ENCODE results near the gene APOE.
"Not testable (repeated sequence)": the region's sequence is repeated elsewhere in the genome, so short reads cannot be mapped to it uniquely, and the experiment has no call there.

Gene APOE

DNA sequence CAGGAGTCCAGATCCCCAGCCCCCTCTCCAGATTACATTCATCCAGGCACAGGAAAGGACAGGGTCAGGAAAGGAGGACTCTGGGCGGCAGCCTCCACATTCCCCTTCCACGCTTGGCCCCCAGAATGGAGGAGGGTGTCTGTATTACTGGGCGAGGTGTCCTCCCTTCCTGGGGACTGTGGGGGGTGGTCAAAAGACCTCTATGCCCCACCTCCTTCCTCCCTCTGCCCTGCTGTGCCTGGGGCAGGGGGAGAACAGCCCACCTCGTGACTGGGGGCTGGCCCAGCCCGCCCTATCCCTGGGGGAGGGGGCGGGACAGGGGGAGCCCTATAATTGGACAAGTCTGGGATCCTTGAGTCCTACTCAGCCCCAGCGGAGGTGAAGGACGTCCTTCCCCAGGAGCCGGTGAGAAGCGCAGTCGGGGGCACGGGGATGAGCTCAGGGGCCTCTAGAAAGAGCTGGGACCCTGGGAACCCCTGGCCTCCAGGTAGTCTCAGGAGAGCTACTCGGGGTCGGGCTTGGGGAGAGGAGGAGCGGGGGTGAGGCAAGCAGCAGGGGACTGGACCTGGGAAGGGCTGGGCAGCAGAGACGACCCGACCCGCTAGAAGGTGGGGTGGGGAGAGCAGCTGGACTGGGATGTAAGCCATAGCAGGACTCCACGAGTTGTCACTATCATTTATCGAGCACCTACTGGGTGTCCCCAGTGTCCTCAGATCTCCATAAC is at the start of gene APOE:
Gene APOE (plus strand): TSS at position 360 of the 724 bp plus-strand sequence. CDS start 829 bp downstream, outside the sequence.
- DNase-seq: no peak

DNA sequence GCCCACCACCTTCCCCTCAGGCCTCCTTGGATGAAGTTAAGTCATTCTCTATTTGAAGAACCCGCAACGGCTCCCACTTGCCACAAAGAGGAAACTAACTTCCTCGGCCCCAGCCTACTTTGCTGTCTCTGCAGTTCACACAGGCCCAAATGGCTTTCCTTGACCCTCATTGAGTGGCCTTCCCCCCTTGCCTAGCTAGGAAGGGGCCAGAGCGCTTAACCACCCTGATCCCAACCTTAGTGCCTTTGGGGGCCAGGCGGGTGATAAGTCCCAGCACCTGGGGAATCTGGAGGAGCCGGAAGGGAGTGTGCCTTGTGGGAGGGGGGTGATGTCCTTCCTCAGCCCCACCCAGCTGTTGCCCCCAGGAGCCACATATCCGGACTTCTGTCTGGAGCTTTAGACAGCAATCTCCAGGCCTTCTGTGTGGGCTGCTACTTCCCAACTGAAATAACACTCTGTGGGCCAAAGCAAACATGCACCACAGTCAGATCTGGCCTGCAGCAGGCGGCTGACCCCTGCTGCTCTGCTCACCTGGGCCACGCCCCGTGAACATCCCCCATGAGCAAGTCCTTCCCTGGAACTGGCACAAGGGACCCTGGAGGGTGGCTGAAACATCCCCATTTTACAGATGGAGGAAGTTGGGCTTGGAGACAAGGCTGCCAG is 49.0 kb upstream of the APOE start:
- no peak for DNase-seq

DNA sequence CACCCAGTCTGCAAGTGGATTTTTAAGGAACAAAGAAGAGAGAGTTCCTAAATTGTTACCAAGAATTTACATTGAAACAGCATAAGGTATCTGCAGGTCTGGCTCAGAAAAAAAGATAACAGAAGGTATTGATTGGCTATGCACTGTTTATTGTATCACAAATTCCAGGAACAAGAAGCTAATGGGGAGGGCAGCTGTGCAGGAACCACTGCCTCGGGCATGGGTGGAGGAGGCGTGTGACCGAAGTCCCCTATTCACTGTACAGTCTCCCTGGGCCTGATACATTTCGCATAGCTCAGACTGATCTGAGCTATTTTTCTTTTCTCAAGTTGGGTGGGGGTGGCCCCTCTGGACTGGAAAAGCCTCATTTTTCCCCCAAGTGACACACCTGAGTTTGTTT is 47.8 kb upstream of the APOE start:
- DNase-seq: no peak

DNA sequence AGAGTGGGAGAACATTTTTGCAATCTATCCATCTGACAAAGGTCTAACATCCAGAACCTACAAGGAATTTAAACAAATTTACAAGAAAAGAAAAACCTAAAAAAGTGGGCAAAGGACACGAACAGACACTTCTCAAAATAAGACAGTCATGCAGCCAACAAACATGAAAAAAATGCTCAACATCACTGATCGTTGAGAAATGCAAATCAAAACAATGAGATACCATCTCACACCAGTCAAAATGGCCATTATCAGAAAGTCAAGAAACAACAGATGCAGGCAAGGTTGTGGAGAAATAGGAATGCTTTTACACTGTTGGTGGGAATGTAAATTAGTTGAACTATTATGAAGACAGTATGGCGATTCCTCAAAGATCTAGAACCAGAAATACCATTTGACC is 44.0 kb upstream of the APOE start:
- not testable (repeated sequence) for DNase-seq

- no peak for DNase-seq
Observed at GRCh38 chr19:44863990-44864389, 41.6 kb upstream of the APOE start.

DNA sequence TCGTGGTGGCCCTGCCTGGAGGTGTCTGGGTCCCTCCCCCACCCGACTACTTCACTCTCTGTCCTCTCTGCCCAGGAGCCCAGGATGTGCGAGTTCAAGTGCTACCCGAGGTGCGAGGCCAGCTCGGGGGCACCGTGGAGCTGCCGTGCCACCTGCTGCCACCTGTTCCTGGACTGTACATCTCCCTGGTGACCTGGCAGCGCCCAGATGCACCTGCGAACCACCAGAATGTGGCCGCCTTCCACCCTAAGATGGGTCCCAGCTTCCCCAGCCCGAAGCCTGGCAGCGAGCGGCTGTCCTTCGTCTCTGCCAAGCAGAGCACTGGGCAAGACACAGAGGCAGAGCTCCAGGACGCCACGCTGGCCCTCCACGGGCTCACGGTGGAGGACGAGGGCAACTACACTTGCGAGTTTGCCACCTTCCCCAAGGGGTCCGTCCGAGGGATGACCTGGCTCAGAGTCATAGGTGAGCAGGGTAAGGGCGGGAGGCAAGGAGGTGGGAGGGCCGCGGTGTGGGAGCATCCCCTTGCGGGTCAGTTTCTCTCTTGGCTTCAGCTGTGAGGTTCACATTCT is 40.3 kb upstream of the APOE start:
- no peak for DNase-seq

DNA sequence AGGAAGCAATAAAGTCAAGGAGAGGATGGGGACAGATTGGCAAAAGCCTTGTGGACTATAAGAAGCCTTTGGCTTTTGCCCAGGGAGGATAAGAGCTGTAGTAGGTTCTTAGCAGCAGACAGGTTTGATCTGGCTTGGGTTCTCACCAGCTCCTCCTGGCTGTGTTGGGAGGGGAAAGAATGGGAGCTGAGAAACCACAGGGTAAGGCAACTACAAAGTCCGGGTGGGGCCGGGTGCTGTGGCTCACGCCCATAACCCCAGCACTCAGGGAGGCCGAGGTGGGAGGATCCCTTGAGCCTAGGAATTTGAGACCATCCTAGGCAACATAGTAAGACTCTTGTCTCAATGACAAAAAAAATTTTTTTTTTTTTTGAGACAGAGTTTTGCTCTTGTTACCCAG is 38.9 kb upstream of the APOE start:
- DNase-seq: no peak

DNA sequence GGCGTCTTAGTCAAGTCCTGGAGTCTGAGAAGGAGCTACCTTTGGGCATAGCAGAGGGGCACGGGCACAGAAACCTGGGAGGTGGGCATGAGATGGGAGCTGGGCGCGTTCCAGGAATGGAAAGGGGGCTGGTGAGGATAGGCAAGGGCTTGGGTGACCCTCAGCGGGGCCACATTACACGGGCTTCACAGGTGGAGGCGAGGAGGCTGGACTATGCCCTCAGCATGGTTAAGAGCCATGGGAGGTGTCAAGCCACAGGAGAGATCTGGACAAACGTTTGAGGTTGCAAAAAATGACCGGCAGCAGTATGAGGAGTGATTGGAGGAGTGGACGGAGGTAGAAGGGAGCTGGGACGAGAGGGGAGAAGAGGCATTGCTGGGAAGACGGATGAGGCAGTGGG is 38.0 kb upstream of the APOE start:
- DNase-seq: no peak

DNA sequence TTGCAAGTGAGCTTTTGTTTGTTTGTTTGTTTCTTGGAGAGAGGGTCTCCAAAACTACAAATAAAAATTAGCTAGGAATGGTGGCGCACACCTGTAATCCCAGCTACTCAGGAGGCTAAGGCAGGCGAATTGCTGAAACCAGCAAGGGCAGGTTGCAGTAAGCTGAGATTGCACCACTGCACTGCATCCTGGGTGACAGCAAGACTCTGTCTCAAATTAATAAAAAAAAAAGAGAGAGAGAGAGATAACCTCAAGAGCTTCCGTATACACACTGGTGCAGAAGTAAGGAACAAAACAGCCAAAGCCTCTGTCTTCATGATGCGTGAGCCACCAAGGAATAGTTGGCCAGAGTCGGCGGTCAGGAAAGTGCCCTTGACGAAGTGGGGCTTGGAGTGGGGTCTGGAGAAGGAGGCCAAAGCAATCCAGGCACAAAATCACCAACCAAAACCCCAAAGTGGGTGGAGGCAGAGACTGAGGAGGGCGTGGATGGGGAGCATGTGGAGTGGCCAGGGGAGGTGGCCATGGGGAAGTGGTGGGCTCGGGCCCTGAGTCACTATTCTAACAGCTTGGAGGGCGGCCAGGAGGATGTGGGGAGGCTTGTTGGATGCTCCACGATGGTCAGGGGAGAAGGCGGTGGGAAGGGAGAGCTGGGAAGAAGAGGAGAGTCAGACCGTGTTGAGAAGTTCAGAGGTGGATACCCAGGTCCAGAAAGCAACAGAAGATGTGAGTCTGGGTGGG is 35.7 kb upstream of the APOE start:
- DNase-seq: no peak

DNA sequence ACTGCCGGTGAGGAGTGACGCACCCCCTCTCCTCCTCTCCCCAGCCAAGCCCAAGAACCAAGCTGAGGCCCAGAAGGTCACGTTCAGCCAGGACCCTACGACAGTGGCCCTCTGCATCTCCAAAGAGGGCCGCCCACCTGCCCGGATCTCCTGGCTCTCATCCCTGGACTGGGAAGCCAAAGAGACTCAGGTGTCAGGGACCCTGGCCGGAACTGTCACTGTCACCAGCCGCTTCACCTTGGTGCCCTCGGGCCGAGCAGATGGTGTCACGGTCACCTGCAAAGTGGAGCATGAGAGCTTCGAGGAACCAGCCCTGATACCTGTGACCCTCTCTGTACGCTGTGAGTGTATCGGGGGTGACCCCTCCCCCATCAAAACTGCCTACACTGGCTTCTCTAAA is 33.8 kb upstream of the APOE start:
- no peak for DNase-seq

DNA sequence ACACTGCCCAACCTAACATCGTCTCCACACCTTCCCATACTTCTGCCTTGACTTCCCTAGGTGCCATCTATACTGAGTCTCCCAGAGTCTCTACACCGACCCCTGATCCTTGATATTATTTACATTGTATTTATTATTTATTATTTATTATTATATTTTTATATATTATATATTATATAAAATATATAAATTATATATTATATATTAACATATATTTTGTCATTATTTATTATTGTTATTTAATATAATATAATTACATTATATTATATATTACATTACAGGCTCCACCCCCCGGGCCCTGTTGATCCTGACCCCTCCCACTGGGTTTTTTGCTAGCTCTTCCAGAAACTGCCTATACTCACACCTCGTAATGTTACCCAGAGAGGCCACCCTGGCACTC is 32.9 kb upstream of the APOE start:
- DNase-seq: no peak

- DNase-seq: no peak
Observed at GRCh38 chr19:44874317-44874716, 31.3 kb upstream of the APOE start.

- DNase-seq: no peak
Observed at GRCh38 chr19:44875666-44876451, 29.7 kb upstream of the APOE start.

DNA sequence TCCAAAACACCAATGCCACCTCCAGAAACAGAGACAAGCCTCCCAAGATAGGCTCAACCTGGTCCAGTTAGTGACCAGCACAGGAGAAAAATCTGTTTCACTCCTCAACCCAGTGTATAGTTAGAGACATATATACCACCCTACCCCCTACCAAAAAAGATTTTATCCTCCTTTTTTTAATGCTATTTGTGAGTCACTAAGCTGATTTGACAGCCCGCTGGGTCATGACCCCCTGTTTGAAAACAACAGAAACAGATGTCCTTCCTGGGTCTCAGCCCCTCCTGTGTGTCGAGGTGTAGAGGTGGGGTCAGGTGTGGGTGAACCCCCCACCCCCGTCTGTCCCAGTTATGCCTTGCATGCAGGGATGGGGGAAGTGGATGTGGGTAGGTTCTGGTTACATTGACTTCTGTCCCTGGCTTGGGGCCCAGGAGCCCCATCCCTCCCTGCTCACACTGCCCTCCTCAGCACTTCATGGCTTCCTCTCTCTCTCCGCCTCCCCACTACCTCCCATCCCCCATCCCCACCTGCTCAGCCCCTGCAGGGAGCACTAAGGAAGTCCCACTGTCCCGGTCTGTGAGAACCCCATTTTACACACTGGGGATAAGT is 28.6 kb upstream of the APOE start:
- no peak for DNase-seq

DNA sequence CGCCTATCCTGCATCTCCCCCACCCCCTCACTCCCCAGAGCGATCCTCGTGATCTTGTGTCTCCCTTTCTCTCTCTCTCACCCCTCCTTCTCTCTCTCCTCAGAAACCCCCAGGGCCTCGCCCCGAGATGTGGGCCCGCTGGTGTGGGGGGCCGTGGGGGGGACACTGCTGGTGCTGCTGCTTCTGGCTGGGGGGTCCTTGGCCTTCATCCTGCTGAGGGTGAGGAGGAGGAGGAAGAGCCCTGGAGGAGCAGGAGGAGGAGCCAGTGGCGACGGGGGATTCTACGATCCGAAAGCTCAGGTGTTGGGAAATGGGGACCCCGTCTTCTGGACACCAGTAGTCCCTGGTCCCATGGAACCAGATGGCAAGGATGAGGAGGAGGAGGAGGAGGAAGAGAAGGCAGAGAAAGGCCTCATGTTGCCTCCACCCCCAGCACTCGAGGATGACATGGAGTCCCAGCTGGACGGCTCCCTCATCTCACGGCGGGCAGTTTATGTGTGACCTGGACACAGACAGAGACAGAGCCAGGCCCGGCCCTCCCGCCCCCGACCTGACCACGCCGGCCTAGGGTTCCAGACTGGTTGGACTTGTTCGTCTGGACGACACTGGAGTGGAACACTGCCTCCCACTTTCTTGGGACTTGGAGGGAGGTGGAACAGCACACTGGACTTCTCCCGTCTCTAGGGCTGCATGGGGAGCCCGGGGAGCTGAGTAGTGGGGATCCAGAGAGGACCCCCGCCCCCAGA is 27.3 kb upstream of the APOE start:
- no peak for DNase-seq

GRCh38 chr19:44879309-44880065 is 26.1 kb upstream of the APOE start:
- DNase-seq: no peak

DNA sequence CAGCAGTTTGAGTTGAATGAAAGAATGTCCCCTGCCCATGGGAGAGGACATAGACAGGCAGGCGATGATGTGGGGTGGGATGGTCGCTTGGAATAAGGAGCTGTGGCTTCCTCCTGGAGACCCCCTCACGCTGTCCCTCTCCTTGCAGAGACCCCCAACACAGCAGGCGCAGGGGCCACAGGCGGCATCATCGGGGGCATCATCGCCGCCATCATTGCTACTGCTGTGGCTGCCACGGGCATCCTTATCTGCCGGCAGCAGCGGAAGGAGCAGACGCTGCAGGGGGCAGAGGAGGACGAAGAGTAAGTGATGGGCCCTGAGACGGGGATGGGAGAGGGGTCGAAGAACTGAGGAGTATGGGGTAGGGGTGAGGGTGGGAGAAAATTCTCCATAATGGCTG is 23.5 kb upstream of the APOE start:
- DNase-seq: no peak

DNA sequence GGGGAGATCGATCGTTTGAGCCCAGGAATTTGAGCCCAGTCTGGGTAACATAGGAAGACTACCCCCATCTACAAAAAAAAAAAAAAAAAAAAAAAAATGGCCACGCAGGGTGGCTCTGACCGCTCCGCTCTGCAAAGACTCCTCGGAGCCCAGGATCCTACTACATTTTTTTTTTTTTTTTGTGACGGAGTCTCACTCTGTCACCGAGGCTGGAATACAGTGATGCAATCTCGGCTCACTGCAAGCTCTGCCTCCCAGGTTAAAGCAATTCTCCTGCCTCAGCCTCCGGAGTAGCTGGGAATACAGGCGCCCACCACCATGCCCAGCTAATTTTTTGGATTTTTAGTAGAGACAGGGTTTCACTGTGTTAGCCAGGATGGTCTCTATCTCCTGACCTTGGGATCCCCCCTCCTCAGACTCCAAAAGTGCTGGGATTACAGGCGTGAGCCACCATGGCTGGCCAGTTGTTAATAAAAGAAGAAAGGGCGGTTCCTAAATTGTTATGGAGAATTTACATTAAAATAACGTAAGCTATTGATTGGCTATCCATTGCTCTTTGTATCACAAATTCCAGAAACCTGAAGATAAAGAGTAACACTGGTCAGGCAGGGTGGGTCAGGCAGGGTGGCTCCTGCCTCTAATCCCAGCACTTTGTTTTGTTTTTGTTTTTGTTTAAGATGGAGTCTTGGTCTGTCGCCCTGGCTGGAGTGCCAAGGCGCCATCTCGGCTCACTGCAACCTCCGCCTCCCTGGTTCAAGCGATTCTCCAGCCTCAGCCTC is 22.8 kb upstream of the APOE start:
- not testable (repeated sequence) for DNase-seq

DNA sequence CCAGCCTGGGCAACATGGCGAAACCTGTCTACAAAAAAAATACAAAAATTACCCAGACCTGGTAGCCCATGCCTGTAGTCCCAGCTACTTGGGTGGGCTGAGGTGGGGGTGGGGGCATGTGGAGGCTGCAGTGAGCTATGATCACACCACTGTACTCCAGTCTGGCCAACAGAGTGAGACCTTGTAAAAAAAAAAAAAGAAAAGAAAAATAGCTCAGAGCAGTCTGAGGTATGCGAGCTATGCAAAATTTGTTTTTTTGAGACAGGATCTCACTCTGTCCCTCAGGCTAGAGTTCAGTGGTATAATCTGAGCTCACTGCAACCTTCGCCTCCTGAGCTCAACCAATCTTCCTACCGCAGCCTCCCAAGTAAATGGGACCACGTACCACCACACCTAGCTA is 21.7 kb upstream of the APOE start:
- DNase-seq: no peak

DNA sequence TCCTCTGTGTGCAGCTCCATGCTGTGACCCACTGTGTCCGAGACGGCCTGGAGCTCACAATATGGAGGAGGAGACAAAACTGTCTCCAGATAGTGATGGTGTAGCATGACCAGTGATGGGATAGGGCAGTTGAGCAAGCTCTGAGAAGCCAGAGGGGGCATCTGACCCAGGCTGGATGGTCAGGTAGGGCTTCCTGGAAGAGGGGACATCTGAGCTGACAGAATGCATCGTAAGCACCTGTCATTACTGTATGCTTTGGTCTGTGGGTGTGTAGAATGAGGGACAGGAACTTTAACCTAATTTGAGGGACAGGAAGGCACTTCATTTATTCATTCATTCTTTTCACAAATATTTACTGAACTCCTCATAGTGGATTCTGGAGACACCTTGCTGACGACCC is 21.0 kb upstream of the APOE start:
- no peak for DNase-seq
